ENCODE measurements around the gene KCNT1. TPM values are rescaled to one million over a fixed set of nuclear protein-coding genes. Genes with fewer than 3 reads are reported as not detected.

The KCNT1 gene
- total RNA-seq, 4 donors from 2014 or later: 0.06 to 0.17 TPM; not detected in 2

GRCh38 chr9:135761845-135762168, 59.8 kb downstream of the KCNT1 start:
- intact Hi-C loops (cut with DNase I): no loop called here
- Histone ChIP-seq H3K9me3 (peaks cover 0 to 18% (median 15%) of the 10 kb centered on the region in 4 donors), H3K27me3 (peaks cover 0 to 19% (median 0%) of the 10 kb centered on the region in 4 donors), H3K27ac (replicated peaks in 1 of 4) (no peak overlapping the region), H3K4me1 (no peaks in the 10 kb centered on the region), H3K36me3 (no peaks in the 10 kb centered on the region), H3K4me3 (no peak overlapping the region)
- 81% methylated on average over 11 of the region's 16 CpGs for WGBS
- TF ChIP-seq EP300 (IDR thresholded peaks at IDR 0.05) (no peak), POLR2A (IDR thresholded peaks at IDR 0.05; ENCODE audit: low read depth) (no peak), POLR2AphosphoS5 (IDR thresholded peaks at IDR 0.05) (no peak)
- TF ChIP-seq, protein P1, sequence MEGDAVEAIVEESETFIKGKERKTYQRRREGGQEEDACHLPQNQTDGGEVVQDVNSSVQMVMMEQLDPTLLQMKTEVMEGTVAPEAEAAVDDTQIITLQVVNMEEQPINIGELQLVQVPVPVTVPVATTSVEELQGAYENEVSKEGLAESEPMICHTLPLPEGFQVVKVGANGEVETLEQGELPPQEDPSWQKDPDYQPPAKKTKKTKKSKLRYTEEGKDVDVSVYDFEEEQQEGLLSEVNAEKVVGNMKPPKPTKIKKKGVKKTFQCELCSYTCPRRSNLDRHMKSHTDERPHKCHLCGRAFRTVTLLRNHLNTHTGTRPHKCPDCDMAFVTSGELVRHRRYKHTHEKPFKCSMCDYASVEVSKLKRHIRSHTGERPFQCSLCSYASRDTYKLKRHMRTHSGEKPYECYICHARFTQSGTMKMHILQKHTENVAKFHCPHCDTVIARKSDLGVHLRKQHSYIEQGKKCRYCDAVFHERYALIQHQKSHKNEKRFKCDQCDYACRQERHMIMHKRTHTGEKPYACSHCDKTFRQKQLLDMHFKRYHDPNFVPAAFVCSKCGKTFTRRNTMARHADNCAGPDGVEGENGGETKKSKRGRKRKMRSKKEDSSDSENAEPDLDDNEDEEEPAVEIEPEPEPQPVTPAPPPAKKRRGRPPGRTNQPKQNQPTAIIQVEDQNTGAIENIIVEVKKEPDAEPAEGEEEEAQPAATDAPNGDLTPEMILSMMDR (IDR thresholded peaks at IDR 0.05): no peak
- no peak for DNase-seq (ENCODE audit: extremely low spot score)

DNA sequence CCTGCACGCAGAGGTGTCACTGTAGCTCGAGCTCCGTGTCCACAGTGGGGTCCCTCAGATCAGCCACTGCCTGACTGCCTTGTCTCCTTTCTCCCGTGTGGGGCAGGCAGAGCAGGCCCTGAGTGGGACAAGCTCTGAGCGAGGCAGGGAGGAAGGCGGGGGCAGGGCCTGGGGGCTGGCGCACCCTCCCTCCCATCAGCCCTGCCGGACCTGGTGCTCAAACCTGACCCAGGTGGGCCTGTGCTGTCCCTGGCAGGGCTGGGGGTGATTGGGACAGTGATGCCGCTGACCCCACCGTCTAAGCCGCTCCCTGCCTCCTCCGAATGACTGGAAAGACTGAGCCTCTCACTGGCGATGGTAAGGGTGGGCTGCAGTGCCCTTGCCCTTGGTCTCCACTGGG, 60.9 kb downstream of the KCNT1 start:
- WGBS: 100% methylated on average over 5 of the region's 13 CpGs
- Histone ChIP-seq H3K36me3 (no peaks in the 10 kb centered on the region), H3K4me1 (no peaks in the 10 kb centered on the region), H3K27me3 (peaks cover 0 to 27% (median 0%) of the 10 kb centered on the region in 4 donors), H3K4me3 (no peak overlapping the region), H3K9me3 (peaks cover 0 to 19% (median 16%) of the 10 kb centered on the region in 4 donors), H3K27ac (replicated peaks in 1 of 4) (no peak overlapping the region)
- intact Hi-C loops (cut with DNase I): no loop called here
- no peak for DNase-seq (ENCODE audit: extremely low spot score)
- TF ChIP-seq POLR2A (IDR thresholded peaks at IDR 0.05; ENCODE audit: low read depth) (no peak), POLR2AphosphoS5 (IDR thresholded peaks at IDR 0.05) (no peak), EP300 (IDR thresholded peaks at IDR 0.05) (no peak)
- TF ChIP-seq, protein P1 (IDR thresholded peaks at IDR 0.05): no peak

DNA sequence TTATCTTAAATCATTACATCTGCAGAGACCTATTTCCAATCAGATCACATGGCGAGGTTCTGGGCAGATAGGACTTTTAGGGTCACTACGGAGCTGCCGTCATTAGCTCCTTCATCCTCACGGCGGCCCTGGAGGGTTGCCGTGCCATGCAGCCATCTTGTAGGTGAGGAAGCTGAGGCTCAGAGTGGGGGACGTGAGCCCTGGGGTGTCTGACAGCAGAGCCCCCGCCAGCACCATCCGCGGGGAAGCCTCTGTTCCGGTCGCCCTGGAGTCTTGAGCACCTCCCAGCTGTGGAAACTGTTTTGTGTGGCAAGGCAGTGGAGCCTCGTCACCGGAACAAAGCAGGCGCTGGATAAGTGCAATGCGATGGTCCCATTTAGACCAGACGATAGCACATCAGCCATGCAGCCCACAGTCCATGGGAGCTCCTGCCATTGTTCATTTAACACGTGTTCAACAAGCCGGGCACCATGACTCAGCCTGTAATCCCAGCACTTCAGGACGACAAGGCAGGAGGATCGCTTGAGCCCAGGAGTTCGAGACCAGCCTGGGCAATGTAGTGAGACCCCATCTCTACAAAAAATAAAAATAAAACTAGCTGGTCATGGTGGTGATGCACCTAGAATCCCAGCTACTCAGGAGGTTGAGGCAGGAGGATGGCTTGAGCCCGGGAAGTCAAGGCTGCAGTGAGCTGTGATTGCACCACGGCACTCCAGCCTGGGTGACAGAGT, 61.9 kb downstream of the KCNT1 start:
- DNase-seq (ENCODE audit: extremely low spot score): no peak
- Histone ChIP-seq H3K36me3 (no peaks in the 10 kb centered on the region), H3K27ac (replicated peaks in 1 of 4) (no peak overlapping the region), H3K27me3 (peaks cover 0 to 27% (median 0%) of the 10 kb centered on the region in 4 donors), H3K4me1 (no peaks in the 10 kb centered on the region), H3K9me3 (peaks cover 0 to 19% (median 16%) of the 10 kb centered on the region in 4 donors), H3K4me3 (no peak overlapping the region)
- 88% methylated on average over 19 of the region's 24 CpGs for WGBS
- TF ChIP-seq EP300 (IDR thresholded peaks at IDR 0.05) (no peak), POLR2A (IDR thresholded peaks at IDR 0.05; ENCODE audit: low read depth) (no peak), POLR2AphosphoS5 (IDR thresholded peaks at IDR 0.05) (no peak)
- TF ChIP-seq, protein P1 (IDR thresholded peaks at IDR 0.05): no peak
- intact Hi-C loops (cut with DNase I): no loop called here

DNA sequence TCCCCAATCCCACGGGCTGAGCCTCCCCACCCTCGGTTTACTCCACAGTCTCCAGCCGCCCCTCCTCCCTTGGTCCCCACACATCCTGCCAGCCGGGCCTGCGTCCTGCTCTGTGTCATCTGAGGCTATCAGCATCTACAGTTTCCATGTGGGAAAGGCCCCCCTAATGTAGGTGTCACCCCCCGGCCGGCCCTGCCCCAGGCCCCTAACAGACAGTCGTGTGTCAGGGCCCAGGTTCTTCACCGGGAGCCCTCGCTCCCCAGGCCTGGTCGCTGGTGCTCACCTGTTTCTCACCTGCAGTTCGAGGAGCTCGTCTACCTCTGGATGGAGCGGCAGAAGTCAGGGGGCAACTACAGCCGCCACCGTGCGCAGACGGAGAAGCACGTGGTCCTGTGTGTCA, 62.7 kb downstream of the KCNT1 start:
- no peak for DNase-seq (ENCODE audit: extremely low spot score)
- Histone ChIP-seq H3K9me3 (peaks cover 0 to 19% (median 16%) of the 10 kb centered on the region in 4 donors), H3K4me1 (no peaks in the 10 kb centered on the region), H3K27ac (replicated peaks in 1 of 4) (no peak overlapping the region), H3K4me3 (no peak overlapping the region), H3K27me3 (peaks cover 0 to 32% (median 0%) of the 10 kb centered on the region in 4 donors), H3K36me3 (no peaks in the 10 kb centered on the region)
- 95% methylated on average over 19 of the region's 19 CpGs for WGBS
- intact Hi-C loops (cut with DNase I): no loop called here
- TF ChIP-seq EP300 (IDR thresholded peaks at IDR 0.05): no peak
- no peak for TF ChIP-seq POLR2AphosphoS5 (IDR thresholded peaks at IDR 0.05)

DNA sequence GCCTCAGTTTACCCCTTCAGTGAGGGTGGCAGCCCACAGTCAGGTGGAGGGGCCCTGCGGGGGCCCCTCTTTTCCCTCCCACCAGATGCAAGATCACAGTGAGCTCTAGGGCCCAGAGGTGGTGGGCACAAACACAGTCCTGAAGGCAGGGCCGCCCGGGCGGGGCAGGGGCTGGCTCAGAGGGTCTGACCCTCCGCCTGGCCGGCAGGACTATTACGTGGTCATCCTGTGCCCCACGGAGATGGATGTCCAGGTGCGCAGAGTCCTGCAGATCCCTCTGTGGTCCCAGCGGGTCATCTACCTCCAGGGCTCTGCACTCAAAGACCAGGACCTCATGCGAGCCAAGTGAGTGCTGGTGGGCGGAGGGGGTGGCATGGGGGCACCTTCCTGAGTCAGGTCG, 63.4 kb downstream of the KCNT1 start:
- Histone ChIP-seq H3K4me3 (no peak overlapping the region), H3K9me3 (peaks cover 0 to 19% (median 16%) of the 10 kb centered on the region in 4 donors), H3K27ac (replicated peaks in 1 of 4) (no peak overlapping the region), H3K27me3 (peaks cover 0 to 32% (median 0%) of the 10 kb centered on the region in 4 donors), H3K36me3 (no peaks in the 10 kb centered on the region), H3K4me1 (no peaks in the 10 kb centered on the region)
- DNase-seq (ENCODE audit: extremely low spot score): no peak
- TF ChIP-seq, protein P1 (IDR thresholded peaks at IDR 0.05): no peak
- TF ChIP-seq POLR2AphosphoS5 (IDR thresholded peaks at IDR 0.05) (no peak), EP300 (IDR thresholded peaks at IDR 0.05) (no peak), POLR2A (IDR thresholded peaks at IDR 0.05; ENCODE audit: low read depth) (no peak)
- no CpG with 5 or more reads among the region's 13 CpGs for WGBS
- intact Hi-C loops (cut with DNase I): no loop called here
